GM12875 (cell line): ENCODE results near the gene DGKI.
"Not testable (repeated sequence)": the region's sequence is repeated elsewhere in the genome, so short reads cannot be mapped to it uniquely, and the experiment has no call there.

Source experiments
- H3K4me3 ChIP-seq: one replicate; pipeline ENCODE4 v1.5.1; 2011; ENCODE audit warnings: low read depth, low read length, control low read depth
- TF ChIP-seq, protein P1 (sequence below): IDR thresholded peaks from 2 replicates; pipeline ENCODE4 v1.5.1; 2011; ENCODE audit warnings: low read depth, mild to moderate bottlenecking, control low read depth, inconsistent platforms, low read length, moderate library complexity, borderline replicate concordance; ENCODE audit not compliant: insufficient read depth

DGKI gene

GRCh38 chr7:137453356-137453755 lies 393.4 kb downstream of the DGKI start:
- no peak overlapping the region for H3K4me3 ChIP-seq
- TF ChIP-seq, protein P1, sequence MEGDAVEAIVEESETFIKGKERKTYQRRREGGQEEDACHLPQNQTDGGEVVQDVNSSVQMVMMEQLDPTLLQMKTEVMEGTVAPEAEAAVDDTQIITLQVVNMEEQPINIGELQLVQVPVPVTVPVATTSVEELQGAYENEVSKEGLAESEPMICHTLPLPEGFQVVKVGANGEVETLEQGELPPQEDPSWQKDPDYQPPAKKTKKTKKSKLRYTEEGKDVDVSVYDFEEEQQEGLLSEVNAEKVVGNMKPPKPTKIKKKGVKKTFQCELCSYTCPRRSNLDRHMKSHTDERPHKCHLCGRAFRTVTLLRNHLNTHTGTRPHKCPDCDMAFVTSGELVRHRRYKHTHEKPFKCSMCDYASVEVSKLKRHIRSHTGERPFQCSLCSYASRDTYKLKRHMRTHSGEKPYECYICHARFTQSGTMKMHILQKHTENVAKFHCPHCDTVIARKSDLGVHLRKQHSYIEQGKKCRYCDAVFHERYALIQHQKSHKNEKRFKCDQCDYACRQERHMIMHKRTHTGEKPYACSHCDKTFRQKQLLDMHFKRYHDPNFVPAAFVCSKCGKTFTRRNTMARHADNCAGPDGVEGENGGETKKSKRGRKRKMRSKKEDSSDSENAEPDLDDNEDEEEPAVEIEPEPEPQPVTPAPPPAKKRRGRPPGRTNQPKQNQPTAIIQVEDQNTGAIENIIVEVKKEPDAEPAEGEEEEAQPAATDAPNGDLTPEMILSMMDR: no peak

DNA sequence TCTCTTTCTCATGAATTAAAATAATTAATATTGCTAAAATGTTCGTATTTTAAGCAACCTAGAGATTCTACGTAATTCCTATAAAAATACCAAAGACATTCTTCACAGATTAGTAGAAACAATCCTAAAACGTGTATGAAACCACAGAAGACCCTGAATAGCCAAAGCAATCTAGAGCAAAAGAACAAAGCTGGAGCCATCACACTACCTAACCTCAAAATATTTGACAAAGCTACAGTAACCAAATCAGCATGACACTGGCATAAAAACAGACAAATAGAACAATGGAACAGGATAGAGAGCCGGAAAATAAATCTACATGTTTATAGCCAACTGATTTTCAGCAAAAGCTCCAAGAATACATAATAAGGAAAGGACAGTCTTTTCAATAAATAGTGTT lies 397.8 kb downstream of the DGKI start:
- no peak overlapping the region for H3K4me3 ChIP-seq
- TF ChIP-seq, protein P1: no peak

- H3K4me3 ChIP-seq: not testable (repeated sequence)
Observed at GRCh38 chr7:137448572-137448971, 398.2 kb downstream of the DGKI start.

DNA sequence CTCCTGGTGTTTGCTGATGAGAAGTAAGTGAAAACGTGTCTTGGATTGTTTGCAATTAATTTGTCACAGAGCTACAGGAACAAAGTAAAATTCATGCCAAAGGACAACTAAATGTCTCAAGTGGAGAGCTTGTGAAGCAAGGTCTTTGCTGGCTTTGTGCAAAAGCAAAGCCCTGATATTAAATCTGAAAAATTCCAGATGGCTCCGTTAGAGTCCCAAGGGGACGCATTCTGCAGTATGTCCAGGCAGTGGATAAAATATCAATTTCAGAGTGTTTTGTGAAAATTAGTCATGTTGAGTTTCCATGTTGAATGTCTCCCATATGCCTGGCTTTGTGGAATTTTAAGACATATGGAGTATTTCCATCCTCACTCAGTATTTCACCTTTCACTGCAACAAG lies 400.7 kb downstream of the DGKI start:
- TF ChIP-seq, protein P1: no peak
- H3K4me3 ChIP-seq: no peak overlapping the region

DNA sequence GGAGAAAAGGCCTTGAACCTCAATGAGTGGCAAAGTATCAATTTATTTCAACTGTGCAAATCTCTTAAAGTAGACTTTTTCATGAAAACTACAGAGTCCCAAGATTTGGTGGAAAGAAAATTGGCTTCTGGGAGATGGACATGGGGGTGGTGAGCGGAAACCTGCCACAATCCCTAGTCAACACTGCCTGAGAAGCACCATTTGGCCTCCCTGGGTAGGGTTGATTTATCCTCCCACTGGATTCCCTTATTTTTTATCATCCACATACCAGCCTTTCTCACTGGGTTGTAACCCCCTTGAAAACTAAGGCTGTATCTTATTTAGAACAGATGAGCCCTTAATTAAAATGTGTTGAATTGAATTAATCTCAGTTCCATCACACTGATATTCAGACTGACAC lies 401.5 kb downstream of the DGKI start:
- TF ChIP-seq, protein P1: no peak
- no peak overlapping the region for H3K4me3 ChIP-seq

- no peak overlapping the region for H3K4me3 ChIP-seq
- TF ChIP-seq, protein P1: no peak
Observed at GRCh38 chr7:137443616-137444015, 403.2 kb downstream of the DGKI start.

DNA sequence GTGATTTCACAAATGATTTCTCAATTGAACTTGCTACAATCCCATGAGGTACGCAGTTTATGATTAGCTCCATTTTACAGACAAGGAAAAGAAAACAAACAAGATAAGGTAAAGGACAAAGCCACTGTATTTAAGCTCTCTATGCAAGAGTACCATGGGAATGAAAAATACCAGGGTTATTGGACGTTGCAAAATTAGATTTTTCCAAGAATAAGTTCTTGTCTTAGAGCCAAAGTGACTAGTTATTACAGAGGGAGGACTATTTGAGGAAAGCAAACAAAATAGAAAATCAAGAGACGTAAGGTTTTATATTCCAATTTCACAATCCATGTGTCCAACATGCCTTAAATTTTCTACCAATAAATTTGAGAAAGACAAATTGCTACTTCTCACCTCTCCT lies 405.3 kb downstream of the DGKI start:
- TF ChIP-seq, protein P1: no peak
- no peak overlapping the region for H3K4me3 ChIP-seq
